BJ (cell line): ENCODE data around the gene NFKBIA. TPM values are rescaled to one million over a fixed set of nuclear protein-coding genes. Genes with fewer than 3 reads are reported as not detected.

Source experiments
- CTCF ChIA-PET: fragments of 350-600 bp; formaldehyde crosslinking; extraction: SDS; loops from one replicate; lab custom pipeline; 2021; ENCODE audit warnings: antibody characterized with exemption, inconsistent platforms; lab: Yijun Ruan, JAX
- POLR2A ChIA-PET: fragments of 300-600 bp; sonication (Branson Sonifier 250); formaldehyde crosslinking; extraction: SDS; loops from one replicate; lab custom pipeline; 2021; ENCODE audit warnings: antibody characterized with exemption; lab: Charles Lee
- DNase-seq: peaks from one replicate; pipeline ENCODE4 v3.0.0-alpha.2; 2011; ENCODE audit warnings: low read depth
- H3K27me3 ChIP-seq: 2 replicates; pipeline ENCODE4 v1.6.0; 2011; ENCODE audit warnings: low read length; ENCODE audit not compliant: control insufficient read depth, insufficient read depth
- H3K36me3 ChIP-seq: 2 replicates; pipeline ENCODE4 v1.5.1; 2011; ENCODE audit warnings: low read length; ENCODE audit not compliant: control insufficient read depth, insufficient read depth
- H3K4me3 ChIP-seq: 2 replicates; pipeline ENCODE4 v1.5.1; 2011; ENCODE audit warnings: low read depth, mild to moderate bottlenecking, control low read depth, low read length
- polyA plus RNA-seq: library from polyadenylated mRNA; depleted of rRNA; stranded (reverse); fragments of >200 nt; gene quantifications from 2 replicates; pipeline ENCODE4 v1.2.3, GENCODE V29; 2011
- TF ChIP-seq, protein P1 (sequence below): IDR thresholded peaks from 2 replicates; pipeline ENCODE4 v1.5.1; 2011; ENCODE audit warnings: low read depth, mild to moderate bottlenecking, control low read depth, inconsistent platforms, low read length, moderate library complexity; ENCODE audit not compliant: insufficient read depth

Gene NFKBIA
- polyA plus RNA-seq, 1 experiment: 73.2 TPM

DNA sequence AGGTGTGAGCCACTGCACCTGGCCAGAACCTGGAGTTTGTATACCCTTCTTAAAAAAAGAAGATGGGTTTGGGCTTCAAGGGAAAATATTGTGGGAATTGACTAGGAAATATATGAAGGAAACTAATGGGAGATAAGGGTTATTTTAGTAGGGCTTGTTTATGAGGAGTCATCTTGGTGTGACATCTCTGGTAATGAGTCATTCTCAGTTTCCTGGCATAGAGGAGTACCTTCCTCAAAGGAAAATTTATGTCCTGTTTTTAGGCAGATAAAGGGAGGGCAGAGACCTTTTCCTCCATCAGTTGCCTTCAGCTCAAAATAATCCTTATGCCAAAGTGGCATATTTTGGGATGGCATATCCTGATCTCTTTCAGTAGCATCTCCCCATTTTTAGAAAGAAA is 30.6 kb upstream of the NFKBIA start:
- Histone ChIP-seq H3K4me3 (no peak overlapping the region), H3K36me3 (no peaks in the 10 kb centered on the region), H3K27me3 (no peaks in the 10 kb centered on the region)
- ChIA-PET CTCF (interaction anchor here (0.6 kb wide), 1 partner anchor 321 kb away, joined by 4 read pairs; no protein-coding TSS in a partner anchor), POLR2A (no interaction called here)
- TF ChIP-seq, protein P1, sequence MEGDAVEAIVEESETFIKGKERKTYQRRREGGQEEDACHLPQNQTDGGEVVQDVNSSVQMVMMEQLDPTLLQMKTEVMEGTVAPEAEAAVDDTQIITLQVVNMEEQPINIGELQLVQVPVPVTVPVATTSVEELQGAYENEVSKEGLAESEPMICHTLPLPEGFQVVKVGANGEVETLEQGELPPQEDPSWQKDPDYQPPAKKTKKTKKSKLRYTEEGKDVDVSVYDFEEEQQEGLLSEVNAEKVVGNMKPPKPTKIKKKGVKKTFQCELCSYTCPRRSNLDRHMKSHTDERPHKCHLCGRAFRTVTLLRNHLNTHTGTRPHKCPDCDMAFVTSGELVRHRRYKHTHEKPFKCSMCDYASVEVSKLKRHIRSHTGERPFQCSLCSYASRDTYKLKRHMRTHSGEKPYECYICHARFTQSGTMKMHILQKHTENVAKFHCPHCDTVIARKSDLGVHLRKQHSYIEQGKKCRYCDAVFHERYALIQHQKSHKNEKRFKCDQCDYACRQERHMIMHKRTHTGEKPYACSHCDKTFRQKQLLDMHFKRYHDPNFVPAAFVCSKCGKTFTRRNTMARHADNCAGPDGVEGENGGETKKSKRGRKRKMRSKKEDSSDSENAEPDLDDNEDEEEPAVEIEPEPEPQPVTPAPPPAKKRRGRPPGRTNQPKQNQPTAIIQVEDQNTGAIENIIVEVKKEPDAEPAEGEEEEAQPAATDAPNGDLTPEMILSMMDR: no peak
- no peak for DNase-seq

DNA sequence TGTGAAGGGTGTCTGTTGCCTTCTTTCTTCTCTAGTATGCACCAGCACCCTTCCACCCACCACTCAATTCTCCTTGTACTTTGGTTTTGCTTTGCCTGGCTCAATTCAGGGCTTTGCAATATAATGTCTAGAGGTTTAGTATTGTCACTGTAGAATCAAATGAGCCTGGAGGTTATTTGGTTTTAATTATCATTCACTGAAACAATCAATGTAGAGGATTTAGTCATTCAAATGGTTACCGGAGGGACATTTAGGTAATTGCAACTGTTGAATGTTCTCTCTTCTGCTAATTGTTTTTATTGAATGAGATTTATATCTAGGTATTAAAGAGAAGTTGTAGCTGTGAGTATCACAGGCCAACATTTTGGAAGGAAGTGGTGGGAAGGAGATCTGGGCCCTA is 29.3 kb upstream of the NFKBIA start:
- Histone ChIP-seq H3K27me3 (no peaks in the 10 kb centered on the region), H3K4me3 (no peak overlapping the region), H3K36me3 (no peaks in the 10 kb centered on the region)
- DNase-seq: no peak
- TF ChIP-seq, protein P1: no peak
- CTCF ChIA-PET: no interaction called here
- POLR2A ChIA-PET: interaction anchor here (0.7 kb wide), 1 partner anchor 290 kb away, joined by 6 read pairs; no protein-coding TSS in a partner anchor

GRCh38 chr14:35430459-35431199 is 26.1 kb upstream of the NFKBIA start:
- CTCF ChIA-PET: interaction anchor here (0.6 to 0.8 kb wide), 2 partner anchors 9 to 20 kb away, joined by 3 read pairs; no protein-coding TSS in a partner anchor

DNA sequence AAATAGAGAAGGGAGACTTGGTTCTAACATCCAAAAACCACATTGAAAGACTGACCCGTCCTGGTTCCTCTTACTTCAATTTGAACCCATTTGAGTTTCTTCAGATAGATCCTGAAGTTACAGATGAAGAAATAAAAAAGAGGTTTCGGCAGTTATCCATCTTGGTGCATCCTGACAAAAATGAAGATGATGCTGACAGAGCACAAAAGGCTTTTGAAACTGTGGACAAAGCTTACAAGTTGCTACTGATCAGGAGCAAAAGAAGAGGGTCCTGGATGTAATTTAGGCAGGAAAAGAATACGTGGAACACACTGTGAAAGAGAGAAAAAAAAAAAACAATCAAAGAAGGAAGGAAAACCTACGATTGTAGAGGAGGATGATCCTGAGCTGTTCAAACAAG is 25.4 kb upstream of the NFKBIA start:
- ChIA-PET CTCF (interaction anchor here (0.8 kb wide), 1 partner anchor 9 kb away, joined by 3 read pairs; no protein-coding TSS in a partner anchor), POLR2A (no interaction called here)
- no peaks in the 10 kb centered on the region for H3K36me3 ChIP-seq
- no peak for DNase-seq
- no peak overlapping the region for H3K4me3 ChIP-seq
- no peaks in the 10 kb centered on the region for H3K27me3 ChIP-seq
- TF ChIP-seq, protein P1: no peak

More at GRCh38 chr14:35430459-35431199, 26.1 kb upstream of the NFKBIA start:
- TF ChIP-seq, protein P1: no peak
- H3K27me3 ChIP-seq: no peaks in the 10 kb centered on the region
- POLR2A ChIA-PET: no interaction called here
- no peak for DNase-seq
- no peaks in the 10 kb centered on the region for H3K36me3 ChIP-seq
- no peak overlapping the region for H3K4me3 ChIP-seq

DNA sequence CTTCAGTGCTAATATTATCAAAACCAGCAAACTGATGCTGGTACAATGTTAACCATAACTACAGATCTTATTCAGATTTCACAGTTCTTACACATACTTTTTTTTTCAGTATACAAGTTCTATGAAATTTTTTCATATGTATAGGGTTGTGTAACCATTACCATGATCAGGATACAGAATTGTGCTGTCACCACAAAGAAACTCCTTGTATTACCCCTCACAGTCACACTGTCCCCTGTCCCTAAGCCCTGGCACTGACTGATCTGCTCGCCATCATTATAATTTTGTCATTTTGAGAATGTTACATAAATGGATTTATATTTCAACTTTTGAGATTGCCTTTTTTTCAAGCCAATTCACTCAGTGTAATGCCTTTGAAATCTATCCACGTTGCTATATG is 21.3 kb upstream of the NFKBIA start:
- TF ChIP-seq, protein P1: no peak
- CTCF ChIA-PET: interaction anchor here (2.2 kb wide), 1 partner anchor 13 kb away, joined by 8 read pairs; no protein-coding TSS in a partner anchor
- POLR2A ChIA-PET: no interaction called here
- H3K36me3 ChIP-seq: no peaks in the 10 kb centered on the region
- no peak for DNase-seq
- no peak overlapping the region for H3K4me3 ChIP-seq
- H3K27me3 ChIP-seq: no peaks in the 10 kb centered on the region
